ENCODE data around the gene MTHFD1. TPM values are rescaled to one million over a fixed set of nuclear protein-coding genes. Genes with fewer than 3 reads are reported as not detected.

The MTHFD1 gene
- total RNA-seq, 2 experiments from 2014 or later = 237 to 241 TPM

- CTCF ChIA-PET = interaction anchor here (1.1 to 3.4 kb wide), 4 partner anchors 10 to 65 kb away, joined by 5 to 13 read pairs (median 12); no protein-coding TSS in a partner anchor
- Mint-ChIP-seq H3K36me3 (ENCODE audit: low read depth) (peaks cover 67% of the 10 kb centered on the region), H3K27me3 (no peaks in the 10 kb centered on the region), H3K9me3 (no peaks in the 10 kb centered on the region), H3K4me3 (no peak overlapping the region), H3K27ac (peak overlapping the region; percentile 55), H3K4me1 (ENCODE audit: low read depth) (peaks cover 67% of the 10 kb centered on the region)
- POLR2A ChIA-PET = interaction anchor here (0.9 to 1.4 kb wide), 3 partner anchors 8 to 11 kb away, joined by 3 to 7 read pairs (median 4); partner anchors contain the start of genes ZBTB1 and ZBTB25
- intact Hi-C loops (cut with micrococcal nuclease) = no loop called here
- ATAC-seq (no peak), DNase-seq (no peak)
- TF ChIP-seq CTCF (IDR thresholded peaks at IDR 0.05) = no peak
Measured at GRCh38 chr14:64495252-64495651, 107.1 kb downstream of the MTHFD1 start.

GRCh38 chr14:64496764-64497163 is 108.6 kb downstream of the MTHFD1 start:
- intact Hi-C loops (cut with micrococcal nuclease) = no loop called here
- Mint-ChIP-seq H3K4me1 (ENCODE audit: low read depth) (peaks cover 60% of the 10 kb centered on the region), H3K27ac (peak overlapping the region; percentile 19), H3K36me3 (ENCODE audit: low read depth) (peaks cover 65% of the 10 kb centered on the region), H3K4me3 (no peak overlapping the region), H3K9me3 (no peaks in the 10 kb centered on the region), H3K27me3 (no peaks in the 10 kb centered on the region)
- ATAC-seq (no peak), DNase-seq (no peak)
- CTCF ChIA-PET = interaction anchor here (1.7 to 3.4 kb wide), 6 partner anchors 14 to 140 kb away, joined by 3 to 14 read pairs (median 9); partner anchors contain the start of gene HSPA2
- TF ChIP-seq CTCF (IDR thresholded peaks at IDR 0.05) = no peak
- POLR2A ChIA-PET = interaction anchor here (0.6 to 1.4 kb wide), 3 partner anchors 10 to 623 kb away, joined by 3 to 7 read pairs (median 3); no protein-coding TSS in a partner anchor

GRCh38 chr14:64500088-64500487 is 111.9 kb downstream of the MTHFD1 start:
- Mint-ChIP-seq H3K4me1 (ENCODE audit: low read depth) (peaks cover 34% of the 10 kb centered on the region), H3K27ac (peak overlapping the region; percentile 90), H3K4me3 (peak overlapping the region; percentile 79), H3K27me3 (no peaks in the 10 kb centered on the region), H3K36me3 (ENCODE audit: low read depth) (peaks cover 56% of the 10 kb centered on the region), H3K9me3 (no peaks in the 10 kb centered on the region)
- no peak for DNase-seq
- no peak for ATAC-seq
- ChIA-PET CTCF (interaction anchor here (1.3 kb wide), 1 partner anchor 53 kb away, joined by 3 read pairs; no protein-coding TSS in a partner anchor), POLR2A (interaction anchor here (1.2 to 1.8 kb wide), 2 partner anchors 10 to 112 kb away, joined by 4 to 8 read pairs; partner anchors contain the start of gene MTHFD1)
- intact Hi-C loops (cut with micrococcal nuclease) = no loop called here
- TF ChIP-seq CTCF (IDR thresholded peaks at IDR 0.05) = no peak

GRCh38 chr14:64501411-64502171 is 113.4 kb downstream of the MTHFD1 start:
- Mint-ChIP-seq H3K27ac (peak overlapping the region; percentile 97), H3K36me3 (ENCODE audit: low read depth) (peaks cover 61% of the 10 kb centered on the region), H3K4me3 (peak overlapping the region; percentile 79), H3K4me1 (ENCODE audit: low read depth) (peaks cover 29% of the 10 kb centered on the region), H3K27me3 (no peaks in the 10 kb centered on the region), H3K9me3 (no peaks in the 10 kb centered on the region)
- no peak for TF ChIP-seq CTCF (IDR thresholded peaks at IDR 0.05)
- DNase-seq (no peak), ATAC-seq (no peak)
- ChIA-PET POLR2A (interaction anchor here (0.8 to 1.8 kb wide), 8 partner anchors 9 to 114 kb away, joined by 3 to 8 read pairs (median 4); partner anchors contain the start of gene MTHFD1), CTCF (interaction anchor here (0.9 to 3.1 kb wide), 12 partner anchors 9 to 135 kb away, joined by 3 to 23 read pairs (median 4); no protein-coding TSS in a partner anchor)
- intact Hi-C loops (cut with micrococcal nuclease) = no loop called here
